HL-60 (cell line): ENCODE measurements around the gene ZNF675.
"Not testable (repeated sequence)": the region's sequence is repeated elsewhere in the genome, so short reads cannot be mapped to it uniquely, and the experiment has no call there.

Experiments
- DNase-seq, 2 experiments: peaks; one replicate each; pipeline ENCODE4 v3.0.0-alpha.2; 2010 to 2020; ENCODE audit warnings: low read depth in 1 of 2, low spot score in 1 of 2
- H3K27ac ChIP-seq: fragments of 250-450 bp; sonication (Bioruptor Pico); replicated peaks from 2 replicates; pipeline ENCODE4 v1.5.1; 2020; ENCODE audit warnings: mild to moderate bottlenecking, moderate library complexity
- H3K27me3 ChIP-seq: fragments of 250-450 bp; sonication (Bioruptor Pico); 2 replicates; pipeline ENCODE4 v1.5.1; 2021; ENCODE audit warnings: mild to moderate bottlenecking, moderate library complexity; ENCODE audit not compliant: insufficient read depth, poor library complexity, severe bottlenecking
- H3K4me3 ChIP-seq: replicated peaks from 2 replicates; pipeline ENCODE4 v1.5.1; 2011; ENCODE audit warnings: mild to moderate bottlenecking, control low read depth, low read length; ENCODE audit not compliant: insufficient read depth
- CTCF ChIP-seq: IDR thresholded peaks from one replicate; pipeline ENCODE4 v1.5.1; 2011; ENCODE audit warnings: low read length, control low read depth, inconsistent platforms; ENCODE audit not compliant: insufficient read depth
- GABPA ChIP-seq: IDR thresholded peaks from 2 replicates; pipeline ENCODE4 v1.6.1; 2012; ENCODE audit warnings: low read depth
- POLR2AphosphoS5 ChIP-seq: IDR thresholded peaks from 2 replicates; pipeline ENCODE4 v1.6.1; 2012; ENCODE audit warnings: low read depth
- SPI1 ChIP-seq: IDR thresholded peaks from 2 replicates; pipeline ENCODE4 v1.6.1; 2012; ENCODE audit warnings: low read depth, mild to moderate bottlenecking, borderline replicate concordance
- TF ChIP-seq, protein P1 (sequence below): IDR thresholded peaks from 2 replicates; pipeline ENCODE4 v1.6.1; 2012; ENCODE audit warnings: low read depth; ENCODE audit not compliant: insufficient replicate concordance

Gene ZNF675

DNA sequence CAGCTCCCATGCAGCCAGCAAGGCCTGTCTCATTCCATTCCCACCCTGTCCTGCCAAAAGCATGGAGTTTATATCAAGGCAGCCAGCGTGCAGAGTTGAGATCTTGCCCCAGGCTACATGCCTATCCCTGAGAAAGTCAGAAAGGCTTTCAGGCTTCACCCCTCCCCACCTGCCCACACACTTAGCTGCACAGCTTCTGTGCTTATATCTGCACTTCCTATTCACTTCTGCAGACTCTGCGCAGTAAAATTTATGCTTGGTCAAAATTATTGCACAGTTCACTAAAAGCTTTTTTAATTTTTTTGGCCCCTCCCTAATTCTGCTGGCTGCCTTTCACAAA is 12.5 kb upstream of the ZNF675 start:
- no peak overlapping the region for H3K4me3 ChIP-seq
- DNase-seq: no peak
- no peak for TF ChIP-seq SPI1
- TF ChIP-seq GABPA: no peak
- TF ChIP-seq POLR2AphosphoS5: no peak
- TF ChIP-seq CTCF: no peak
- TF ChIP-seq, protein P1, sequence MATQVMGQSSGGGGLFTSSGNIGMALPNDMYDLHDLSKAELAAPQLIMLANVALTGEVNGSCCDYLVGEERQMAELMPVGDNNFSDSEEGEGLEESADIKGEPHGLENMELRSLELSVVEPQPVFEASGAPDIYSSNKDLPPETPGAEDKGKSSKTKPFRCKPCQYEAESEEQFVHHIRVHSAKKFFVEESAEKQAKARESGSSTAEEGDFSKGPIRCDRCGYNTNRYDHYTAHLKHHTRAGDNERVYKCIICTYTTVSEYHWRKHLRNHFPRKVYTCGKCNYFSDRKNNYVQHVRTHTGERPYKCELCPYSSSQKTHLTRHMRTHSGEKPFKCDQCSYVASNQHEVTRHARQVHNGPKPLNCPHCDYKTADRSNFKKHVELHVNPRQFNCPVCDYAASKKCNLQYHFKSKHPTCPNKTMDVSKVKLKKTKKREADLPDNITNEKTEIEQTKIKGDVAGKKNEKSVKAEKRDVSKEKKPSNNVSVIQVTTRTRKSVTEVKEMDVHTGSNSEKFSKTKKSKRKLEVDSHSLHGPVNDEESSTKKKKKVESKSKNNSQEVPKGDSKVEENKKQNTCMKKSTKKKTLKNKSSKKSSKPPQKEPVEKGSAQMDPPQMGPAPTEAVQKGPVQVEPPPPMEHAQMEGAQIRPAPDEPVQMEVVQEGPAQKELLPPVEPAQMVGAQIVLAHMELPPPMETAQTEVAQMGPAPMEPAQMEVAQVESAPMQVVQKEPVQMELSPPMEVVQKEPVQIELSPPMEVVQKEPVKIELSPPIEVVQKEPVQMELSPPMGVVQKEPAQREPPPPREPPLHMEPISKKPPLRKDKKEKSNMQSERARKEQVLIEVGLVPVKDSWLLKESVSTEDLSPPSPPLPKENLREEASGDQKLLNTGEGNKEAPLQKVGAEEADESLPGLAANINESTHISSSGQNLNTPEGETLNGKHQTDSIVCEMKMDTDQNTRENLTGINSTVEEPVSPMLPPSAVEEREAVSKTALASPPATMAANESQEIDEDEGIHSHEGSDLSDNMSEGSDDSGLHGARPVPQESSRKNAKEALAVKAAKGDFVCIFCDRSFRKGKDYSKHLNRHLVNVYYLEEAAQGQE: no peak
- H3K27me3 ChIP-seq: no peaks in the 10 kb centered on the region
- no peak overlapping the region for H3K27ac ChIP-seq

- Histone ChIP-seq H3K27ac (no peak overlapping the region), H3K27me3 (no peaks in the 10 kb centered on the region), H3K4me3 (no peak overlapping the region)
- no peak for DNase-seq
- TF ChIP-seq POLR2AphosphoS5 (no peak), CTCF (no peak), GABPA (no peak), SPI1 (no peak)
- TF ChIP-seq, protein P1: no peak
Observed at GRCh38 chr19:23698711-23699520, 11.9 kb upstream of the ZNF675 start.

- H3K27me3 ChIP-seq, H3K4me3 ChIP-seq, H3K27ac ChIP-seq, DNase-seq: not testable (repeated sequence)
Observed at GRCh38 chr19:23692937-23693336, 5.9 kb upstream of the ZNF675 start.

- DNase-seq: no peak
- no peaks in the 10 kb centered on the region for H3K27me3 ChIP-seq
- H3K4me3 ChIP-seq: no peak overlapping the region
- TF ChIP-seq GABPA (no peak), POLR2AphosphoS5 (no peak), SPI1 (no peak), CTCF (no peak)
- TF ChIP-seq, protein P1: no peak
- H3K27ac ChIP-seq: no peak overlapping the region
Observed at GRCh38 chr19:23673132-23673531, 13.9 kb downstream of the ZNF675 start.

- H3K27me3 ChIP-seq, H3K4me3 ChIP-seq, H3K27ac ChIP-seq, DNase-seq: not testable (repeated sequence)
Observed at GRCh38 chr19:23668606-23669005, 18.4 kb downstream of the ZNF675 start.
